Activated T-helper 17 cell treated with anti-CD3 and anti-CD28 coated beads, Interleukin-2, amount 50 U/mL, for 72 hours (primary cell): Measurements from ENCODE around the gene ANAPC16. TPM values are rescaled to one million over a fixed set of nuclear protein-coding genes. Genes with fewer than 3 reads are reported as not detected.
"Not testable (repeated sequence)": the region's sequence is repeated elsewhere in the genome, so short reads cannot be mapped to it uniquely, and the experiment has no call there.

Experiments
- ATAC-seq: fragments of 150-1000 bp; cut with Tn5 transposase; replicated peaks from 2 replicates; pipeline ENCODE4 v1.10.0; 2021; ENCODE audit warnings: mild to moderate bottlenecking, moderate library complexity
- H3K27ac Mint-ChIP-seq: one replicate; pipeline ENCODE4 v1.8.0; 2022; ENCODE audit warnings: mixed read lengths
- H3K27me3 Mint-ChIP-seq: one replicate; pipeline ENCODE4 v1.8.0; 2022; ENCODE audit warnings: mixed read lengths
- H3K36me3 Mint-ChIP-seq: one replicate; pipeline ENCODE4 v1.8.0; 2022; ENCODE audit warnings: low read depth, mild to moderate bottlenecking, mixed read lengths
- H3K4me1 Mint-ChIP-seq: one replicate; pipeline ENCODE4 v1.8.0; 2022; ENCODE audit warnings: mixed read lengths
- H3K4me3 Mint-ChIP-seq: one replicate; pipeline ENCODE4 v1.8.0; 2022; ENCODE audit warnings: mild to moderate bottlenecking, mixed read lengths
- H3K9me3 Mint-ChIP-seq: one replicate; pipeline ENCODE4 v1.8.0; 2022; ENCODE audit warnings: mixed read lengths
- total RNA-seq, 2 donors: library from RNA; stranded (reverse); gene quantifications; one replicate each; pipeline ENCODE4 v1.2.3, GENCODE V29; 2022

ANAPC16 gene
- total RNA-seq, 2 donors from 2014 or later, result 74.3 to 119 TPM

GRCh38 chr10:72259491-72260238 is 43.9 kb downstream of the ANAPC16 start:
- Mint-ChIP-seq H3K4me3 (peak overlapping the region; percentile 94), H3K27ac (peak overlapping the region; percentile 100), H3K27me3 (no peaks in the 10 kb centered on the region), H3K36me3 (peaks cover 21% of the 10 kb centered on the region), H3K9me3 (no peaks in the 10 kb centered on the region), H3K4me1 (peaks cover 50% of the 10 kb centered on the region)
- ATAC-seq, result no peak

DNA sequence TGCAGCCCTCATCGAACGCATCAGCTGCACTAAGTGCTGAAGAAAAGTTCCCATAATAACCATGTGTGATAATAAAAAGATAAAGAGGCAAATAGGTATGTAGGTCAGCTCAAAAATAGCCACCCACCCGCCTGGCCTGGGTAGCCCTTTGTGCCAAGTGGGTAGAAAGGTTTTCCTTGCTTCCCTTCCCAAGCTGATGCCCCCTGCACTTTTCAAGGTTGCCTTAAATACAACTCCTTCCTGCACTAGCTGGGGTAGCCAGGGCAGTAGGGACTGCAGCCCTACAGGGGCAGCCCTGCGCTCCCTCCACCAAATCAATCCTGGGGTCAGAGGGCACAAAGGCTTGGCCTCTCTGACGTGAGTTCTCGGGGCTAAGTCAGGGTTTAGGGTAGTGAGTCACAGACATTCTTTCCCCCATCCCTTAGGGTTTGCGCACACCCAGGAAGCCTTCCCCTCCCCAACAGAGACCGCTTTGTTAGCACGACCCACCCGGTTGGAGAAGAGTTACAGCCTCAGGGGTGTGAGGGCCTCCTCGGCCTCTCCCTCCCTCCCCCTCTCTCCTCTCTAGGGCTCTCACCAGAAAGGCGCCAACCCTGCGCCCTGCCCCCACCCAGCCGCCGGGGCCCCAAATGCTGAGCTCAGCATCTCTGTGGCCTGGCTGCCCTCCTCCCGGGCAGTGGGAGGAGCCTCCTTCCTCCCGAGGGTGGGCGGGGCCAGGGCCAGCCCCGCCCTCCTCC is 44.6 kb downstream of the ANAPC16 start:
- H3K4me1 Mint-ChIP-seq, result peaks cover 44% of the 10 kb centered on the region
- peaks cover 21% of the 10 kb centered on the region for H3K36me3 Mint-ChIP-seq
- no peaks in the 10 kb centered on the region for H3K27me3 Mint-ChIP-seq
- ATAC-seq, result peak; percentile 75
- peak overlapping the region; percentile 100 for H3K27ac Mint-ChIP-seq
- peak overlapping the region; percentile 94 for H3K4me3 Mint-ChIP-seq
- H3K9me3 Mint-ChIP-seq, result no peaks in the 10 kb centered on the region

DNA sequence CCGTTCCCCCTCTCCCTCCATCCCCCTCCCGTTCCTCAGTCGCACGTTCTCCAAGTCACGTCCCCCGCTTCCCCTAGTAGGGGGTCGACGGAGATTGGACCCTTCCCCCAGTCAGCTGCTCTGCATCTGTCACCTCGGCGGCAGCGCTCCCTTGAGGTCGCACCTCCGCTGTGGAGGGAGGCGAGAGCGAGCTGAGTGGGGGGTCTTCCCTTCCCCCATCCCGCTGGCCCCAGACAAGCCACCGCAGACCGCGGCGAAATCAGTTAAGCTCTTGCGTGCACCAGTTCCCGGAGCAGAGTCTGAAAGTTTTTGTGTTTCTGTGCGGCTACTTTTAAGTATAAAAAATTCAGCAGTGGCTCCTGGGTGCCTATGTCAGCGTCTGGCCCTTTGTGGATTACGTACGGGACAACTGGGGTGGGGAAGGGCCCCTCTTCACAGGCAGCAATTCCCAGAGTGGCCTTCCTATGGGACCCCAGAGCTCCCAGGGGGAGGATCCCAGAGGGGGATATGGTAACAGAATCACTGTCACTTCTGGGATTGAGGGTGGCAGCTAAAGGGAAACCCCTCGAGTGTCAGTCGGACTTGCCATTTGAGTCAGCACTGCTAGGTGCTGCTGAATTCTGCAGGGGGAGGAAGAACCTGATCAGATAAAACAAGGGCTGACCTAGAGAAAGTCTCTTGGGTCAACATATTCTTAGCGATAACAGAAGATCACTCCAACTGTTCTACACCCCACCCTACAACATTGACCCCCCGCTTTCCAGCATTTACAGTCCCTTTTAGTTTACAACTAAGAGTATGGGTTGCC is 45.4 kb downstream of the ANAPC16 start:
- Mint-ChIP-seq H3K9me3 (no peaks in the 10 kb centered on the region), H3K36me3 (peaks cover 21% of the 10 kb centered on the region), H3K27ac (peak overlapping the region; percentile 100), H3K4me3 (peak overlapping the region; percentile 94), H3K27me3 (no peaks in the 10 kb centered on the region), H3K4me1 (peaks cover 40% of the 10 kb centered on the region)
- peak; percentile 70 for ATAC-seq

DNA sequence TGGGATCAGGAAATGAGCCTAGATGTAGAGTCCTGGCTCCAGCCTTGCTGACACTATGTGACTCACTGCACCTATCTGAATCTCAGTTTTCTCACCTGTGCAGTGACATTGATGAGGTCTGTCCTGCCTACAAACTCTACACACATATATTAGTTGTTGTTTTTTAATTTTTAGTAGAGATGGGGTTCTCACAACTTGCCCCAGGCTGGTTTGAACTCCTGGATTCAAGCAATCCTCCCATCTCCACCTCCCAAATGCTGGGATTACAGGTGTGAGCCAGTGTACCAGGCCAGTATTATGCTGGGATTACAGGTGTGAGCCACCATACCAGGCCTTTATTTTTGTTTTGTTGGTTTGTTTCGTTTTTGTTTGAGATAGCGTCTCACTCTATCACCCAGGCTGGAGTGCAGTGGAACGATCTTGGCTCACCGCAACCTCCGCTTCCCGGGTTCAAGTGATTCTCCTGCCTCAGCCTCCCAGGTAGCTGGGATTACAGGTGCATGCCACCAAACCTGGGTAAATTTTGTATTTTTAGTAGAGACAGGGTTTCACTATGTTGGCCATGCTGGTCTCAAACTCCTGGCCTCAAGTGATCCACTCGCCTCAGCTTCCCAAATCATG is 46.1 kb downstream of the ANAPC16 start:
- H3K27ac Mint-ChIP-seq, result peak overlapping the region; percentile 100
- H3K36me3 Mint-ChIP-seq, result peaks cover 21% of the 10 kb centered on the region
- ATAC-seq, result peak; percentile 54
- H3K4me1 Mint-ChIP-seq, result peaks cover 35% of the 10 kb centered on the region
- H3K4me3 Mint-ChIP-seq, result peak overlapping the region; percentile 94
- no peaks in the 10 kb centered on the region for H3K9me3 Mint-ChIP-seq
- H3K27me3 Mint-ChIP-seq, result no peaks in the 10 kb centered on the region

- no peaks in the 10 kb centered on the region for H3K9me3 Mint-ChIP-seq
- ATAC-seq, result no peak
- no peaks in the 10 kb centered on the region for H3K27me3 Mint-ChIP-seq
- peak overlapping the region; percentile 71 for H3K4me3 Mint-ChIP-seq
- peaks cover 27% of the 10 kb centered on the region for H3K4me1 Mint-ChIP-seq
- H3K27ac Mint-ChIP-seq, result peak overlapping the region; percentile 72
- peaks cover 21% of the 10 kb centered on the region for H3K36me3 Mint-ChIP-seq
These were observed 47.9 kb downstream of the ANAPC16 start for GRCh38 chr10:72263613-72264241.

- Mint-ChIP-seq H3K4me3 (no peak overlapping the region), H3K27me3 (no peaks in the 10 kb centered on the region), H3K4me1 (peaks cover 21% of the 10 kb centered on the region), H3K36me3 (peaks cover 18% of the 10 kb centered on the region), H3K27ac (no peak overlapping the region), H3K9me3 (no peaks in the 10 kb centered on the region)
- no peak for ATAC-seq
These were observed 48.7 kb downstream of the ANAPC16 start for GRCh38 chr10:72264536-72264935.

- H3K4me1 Mint-ChIP-seq, result peaks cover 15% of the 10 kb centered on the region
- no peaks in the 10 kb centered on the region for H3K27me3 Mint-ChIP-seq
- ATAC-seq, result no peak
- H3K4me3 Mint-ChIP-seq, result no peak overlapping the region
- H3K36me3 Mint-ChIP-seq, result peaks cover 14% of the 10 kb centered on the region
- no peaks in the 10 kb centered on the region for H3K9me3 Mint-ChIP-seq
- H3K27ac Mint-ChIP-seq, result no peak overlapping the region
These were observed 49.7 kb downstream of the ANAPC16 start for GRCh38 chr10:72265508-72265907.

GRCh38 chr10:72265990-72266865 is 50.4 kb downstream of the ANAPC16 start:
- Mint-ChIP-seq H3K4me1 (peaks cover 14% of the 10 kb centered on the region), H3K9me3 (no peaks in the 10 kb centered on the region), H3K36me3 (peaks cover 7% of the 10 kb centered on the region), H3K4me3 (no peak overlapping the region), H3K27me3 (no peaks in the 10 kb centered on the region), H3K27ac (no peak overlapping the region)
- ATAC-seq, result no peak

GRCh38 chr10:72267381-72267780 is 51.6 kb downstream of the ANAPC16 start:
- peaks cover 7% of the 10 kb centered on the region for H3K36me3 Mint-ChIP-seq
- no peak overlapping the region for H3K4me3 Mint-ChIP-seq
- H3K4me1 Mint-ChIP-seq, result peaks cover 8% of the 10 kb centered on the region
- no peak for ATAC-seq
- H3K27me3 Mint-ChIP-seq, result no peaks in the 10 kb centered on the region
- H3K9me3 Mint-ChIP-seq, result no peaks in the 10 kb centered on the region
- no peak overlapping the region for H3K27ac Mint-ChIP-seq

DNA sequence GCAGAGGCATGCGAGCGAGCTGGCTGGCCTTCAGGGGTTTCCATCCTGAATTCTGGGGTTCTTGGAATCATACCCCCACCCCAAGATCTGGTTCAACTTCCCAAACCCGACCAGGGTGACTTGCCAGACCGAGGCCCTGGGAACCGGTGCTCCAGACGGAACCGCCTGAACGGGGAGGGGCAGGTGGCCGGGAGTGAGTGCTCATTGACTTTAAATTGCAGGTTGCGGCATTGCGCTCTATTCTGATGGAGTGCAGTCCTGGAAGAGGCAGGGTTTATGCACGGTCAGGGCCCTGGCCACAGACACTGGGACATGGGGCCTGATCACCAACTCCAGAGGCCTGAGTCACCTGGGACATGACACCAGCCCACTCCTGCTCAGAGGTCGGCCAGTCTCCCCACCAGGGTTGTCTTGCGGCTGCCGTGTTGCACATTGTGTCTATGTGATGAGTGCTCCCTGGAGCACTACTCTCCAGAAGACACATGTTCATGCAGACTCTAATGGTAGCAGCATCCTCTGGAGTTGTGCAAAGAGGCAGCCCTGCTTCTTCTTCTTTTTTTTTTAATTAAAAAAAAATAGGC is 52.1 kb downstream of the ANAPC16 start:
- Mint-ChIP-seq H3K36me3 (peaks cover 12% of the 10 kb centered on the region), H3K4me3 (no peak overlapping the region)

GRCh38 chr10:72268475-72269200 is 52.8 kb downstream of the ANAPC16 start:
- not testable (repeated sequence) for H3K4me1 Mint-ChIP-seq, H3K27me3 Mint-ChIP-seq, H3K4me3 Mint-ChIP-seq, H3K9me3 Mint-ChIP-seq, ATAC-seq, H3K27ac Mint-ChIP-seq
- peaks cover 19% of the 10 kb centered on the region for H3K36me3 Mint-ChIP-seq

More for the DNA sequence above, 52.1 kb downstream of the ANAPC16 start:
- peaks cover 8% of the 10 kb centered on the region for H3K4me1 Mint-ChIP-seq
- H3K27me3 Mint-ChIP-seq, result no peaks in the 10 kb centered on the region
- H3K27ac Mint-ChIP-seq, result no peak overlapping the region
- H3K9me3 Mint-ChIP-seq, result no peaks in the 10 kb centered on the region
- no peak for ATAC-seq

DNA sequence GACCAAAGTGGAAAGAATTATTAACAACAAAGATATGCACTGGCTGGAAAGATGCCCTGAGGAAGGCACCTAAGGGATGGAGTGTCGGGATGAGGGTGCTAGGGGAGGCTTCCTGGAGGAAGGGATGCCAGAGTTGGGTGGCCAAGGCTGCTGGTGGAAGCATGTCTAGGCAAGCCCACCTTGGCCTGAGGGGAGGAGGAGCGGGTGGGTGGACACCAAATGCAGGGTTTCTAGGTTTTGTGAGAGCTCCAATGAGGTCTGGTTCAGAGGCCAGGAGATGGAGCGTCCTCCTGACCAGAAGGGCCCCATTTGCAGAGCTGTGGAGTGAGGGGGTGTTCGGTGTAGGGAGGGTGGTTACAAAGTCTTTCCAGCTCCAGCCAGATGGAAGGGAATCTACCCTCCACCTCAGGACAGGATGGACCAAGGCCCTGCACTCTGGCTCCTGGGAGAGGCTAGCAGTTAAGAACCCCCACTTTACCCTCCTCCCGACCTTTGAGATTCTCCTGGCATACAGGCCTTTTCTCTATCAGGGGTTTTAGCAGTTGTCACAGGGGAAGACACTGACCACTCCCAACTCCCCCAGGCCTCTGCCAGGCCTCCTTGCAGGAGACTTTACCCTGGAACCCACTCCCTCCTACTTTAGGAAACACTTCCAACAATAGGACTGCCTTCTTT is 54.9 kb downstream of the ANAPC16 start:
- H3K4me1 Mint-ChIP-seq, result peaks cover 9% of the 10 kb centered on the region
- no peaks in the 10 kb centered on the region for H3K27me3 Mint-ChIP-seq
- ATAC-seq, result no peak
- H3K36me3 Mint-ChIP-seq, result peaks cover 40% of the 10 kb centered on the region
- peak overlapping the region; percentile 46 for H3K27ac Mint-ChIP-seq
- H3K4me3 Mint-ChIP-seq, result peak overlapping the region; percentile 99
- no peaks in the 10 kb centered on the region for H3K9me3 Mint-ChIP-seq
